ENCODE data around the gene OGDHL. TPM values are rescaled to one million over a fixed set of nuclear protein-coding genes. Genes with fewer than 3 reads are reported as not detected.

The OGDHL gene
- total RNA-seq, 1 donor from 2014 or later, result 0.30 TPM

GRCh38 chr10:49741108-49741995 lies 20.8 kb downstream of the OGDHL start:
- TF ChIP-seq, protein P1, sequence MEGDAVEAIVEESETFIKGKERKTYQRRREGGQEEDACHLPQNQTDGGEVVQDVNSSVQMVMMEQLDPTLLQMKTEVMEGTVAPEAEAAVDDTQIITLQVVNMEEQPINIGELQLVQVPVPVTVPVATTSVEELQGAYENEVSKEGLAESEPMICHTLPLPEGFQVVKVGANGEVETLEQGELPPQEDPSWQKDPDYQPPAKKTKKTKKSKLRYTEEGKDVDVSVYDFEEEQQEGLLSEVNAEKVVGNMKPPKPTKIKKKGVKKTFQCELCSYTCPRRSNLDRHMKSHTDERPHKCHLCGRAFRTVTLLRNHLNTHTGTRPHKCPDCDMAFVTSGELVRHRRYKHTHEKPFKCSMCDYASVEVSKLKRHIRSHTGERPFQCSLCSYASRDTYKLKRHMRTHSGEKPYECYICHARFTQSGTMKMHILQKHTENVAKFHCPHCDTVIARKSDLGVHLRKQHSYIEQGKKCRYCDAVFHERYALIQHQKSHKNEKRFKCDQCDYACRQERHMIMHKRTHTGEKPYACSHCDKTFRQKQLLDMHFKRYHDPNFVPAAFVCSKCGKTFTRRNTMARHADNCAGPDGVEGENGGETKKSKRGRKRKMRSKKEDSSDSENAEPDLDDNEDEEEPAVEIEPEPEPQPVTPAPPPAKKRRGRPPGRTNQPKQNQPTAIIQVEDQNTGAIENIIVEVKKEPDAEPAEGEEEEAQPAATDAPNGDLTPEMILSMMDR (IDR thresholded peaks at IDR 0.05), result no peak
- no peak overlapping the region for H3K4me3 ChIP-seq
- no peaks in the 10 kb centered on the region for H3K27me3 ChIP-seq (ENCODE audit: low read depth)

GRCh38 chr10:49740346-49741107 lies 21.6 kb downstream of the OGDHL start:
- Histone ChIP-seq H3K4me1 (no peaks in the 10 kb centered on the region), H3K4me3 (no peak overlapping the region), H3K9me3 (no peaks in the 10 kb centered on the region), H3K27ac (no peak overlapping the region), H3K27me3 (ENCODE audit: low read depth) (no peaks in the 10 kb centered on the region), H3K36me3 (no peaks in the 10 kb centered on the region)
- DNase-seq (no peak), ATAC-seq (no peak)
- TF ChIP-seq, protein P1 (IDR thresholded peaks at IDR 0.05), result no peak
- intact Hi-C loops (cut with DNase I), result no loop called here

More at GRCh38 chr10:49741108-49741995, 20.8 kb downstream of the OGDHL start:
- DNase-seq, result no peak
- no peak for ATAC-seq
- no peaks in the 10 kb centered on the region for H3K4me1 ChIP-seq
- intact Hi-C loops (cut with DNase I), result no loop called here
- H3K9me3 ChIP-seq, result no peaks in the 10 kb centered on the region
- H3K36me3 ChIP-seq, result no peaks in the 10 kb centered on the region
- H3K27ac ChIP-seq, result no peak overlapping the region

DNA sequence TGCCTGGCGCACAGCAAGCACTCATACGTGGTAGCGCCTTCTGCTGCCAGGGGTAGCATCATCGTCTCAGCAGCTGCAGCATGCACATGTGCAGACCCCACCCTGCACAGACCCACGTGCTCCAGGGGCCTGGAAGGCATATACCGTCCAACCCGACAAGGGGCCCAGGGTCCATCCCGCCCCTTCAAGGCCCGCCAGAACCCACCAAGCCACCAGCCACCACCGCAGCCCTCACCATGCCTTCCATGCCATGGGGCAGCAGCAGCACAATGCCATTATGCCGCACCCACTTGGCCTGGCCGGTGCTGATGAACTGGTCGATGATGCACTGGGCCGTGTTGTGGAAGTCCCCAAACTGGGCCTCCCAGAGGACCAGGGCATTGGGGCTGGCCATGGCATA lies 22.7 kb downstream of the OGDHL start:
- ATAC-seq (no peak), DNase-seq (no peak)
- Histone ChIP-seq H3K4me1 (no peaks in the 10 kb centered on the region), H3K27ac (no peak overlapping the region), H3K9me3 (no peaks in the 10 kb centered on the region), H3K36me3 (no peaks in the 10 kb centered on the region), H3K27me3 (ENCODE audit: low read depth) (no peaks in the 10 kb centered on the region), H3K4me3 (no peak overlapping the region)
- TF ChIP-seq, protein P1 (IDR thresholded peaks at IDR 0.05), result no peak
- intact Hi-C loops (cut with DNase I), result no loop called here

GRCh38 chr10:49738616-49739360 lies 23.3 kb downstream of the OGDHL start:
- intact Hi-C loops (cut with DNase I), result no loop called here
- DNase-seq (no peak), ATAC-seq (no peak)
- Histone ChIP-seq H3K27me3 (ENCODE audit: low read depth) (no peaks in the 10 kb centered on the region), H3K27ac (no peak overlapping the region), H3K4me1 (no peaks in the 10 kb centered on the region), H3K9me3 (no peaks in the 10 kb centered on the region), H3K4me3 (no peak overlapping the region), H3K36me3 (no peaks in the 10 kb centered on the region)
- TF ChIP-seq, protein P1 (IDR thresholded peaks at IDR 0.05), result no peak

- Histone ChIP-seq H3K36me3 (no peaks in the 10 kb centered on the region), H3K27ac (no peak overlapping the region), H3K4me3 (no peak overlapping the region), H3K4me1 (no peaks in the 10 kb centered on the region), H3K27me3 (ENCODE audit: low read depth) (no peaks in the 10 kb centered on the region), H3K9me3 (no peaks in the 10 kb centered on the region)
- no peak for ATAC-seq
- DNase-seq, result no peak
- intact Hi-C loops (cut with DNase I), result no loop called here
- TF ChIP-seq, protein P1 (IDR thresholded peaks at IDR 0.05), result no peak
These were observed 24.5 kb downstream of the OGDHL start for GRCh38 chr10:49737474-49738201.

All from lower lobe of right lung (tissue), 2 donors.